ENCODE results near the gene CRAT.

Gene CRAT

DNA sequence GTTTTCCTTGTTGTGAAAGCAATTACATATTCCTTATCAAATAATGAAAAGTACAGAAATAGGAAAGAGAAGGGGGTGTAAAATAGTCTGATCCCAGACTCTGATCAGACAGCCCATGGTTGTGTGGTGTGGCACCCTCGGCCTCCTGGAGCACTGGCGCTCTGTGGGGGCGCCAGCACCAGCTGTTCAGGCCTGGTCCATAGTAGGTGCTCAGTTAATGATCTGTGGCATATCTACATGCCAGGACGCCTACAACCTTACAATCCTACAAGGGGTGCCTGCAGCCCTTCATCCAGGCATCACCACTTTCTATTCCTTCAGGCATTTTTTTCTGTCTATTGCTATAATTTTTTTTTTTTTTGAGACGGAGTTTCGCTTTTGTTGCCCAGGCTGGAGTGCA, 57.6 kb downstream of the CRAT start:
- H3K4me1 Mint-ChIP-seq (ENCODE audit: low read depth), result no peaks in the 10 kb centered on the region
- no peaks in the 10 kb centered on the region for H3K27me3 Mint-ChIP-seq
- H3K27ac Mint-ChIP-seq, result no peak overlapping the region
- H3K9me3 Mint-ChIP-seq (ENCODE audit: low read depth), result no peaks in the 10 kb centered on the region
- H3K36me3 Mint-ChIP-seq, result no peaks in the 10 kb centered on the region
- no peak overlapping the region for H3K4me3 Mint-ChIP-seq

DNA sequence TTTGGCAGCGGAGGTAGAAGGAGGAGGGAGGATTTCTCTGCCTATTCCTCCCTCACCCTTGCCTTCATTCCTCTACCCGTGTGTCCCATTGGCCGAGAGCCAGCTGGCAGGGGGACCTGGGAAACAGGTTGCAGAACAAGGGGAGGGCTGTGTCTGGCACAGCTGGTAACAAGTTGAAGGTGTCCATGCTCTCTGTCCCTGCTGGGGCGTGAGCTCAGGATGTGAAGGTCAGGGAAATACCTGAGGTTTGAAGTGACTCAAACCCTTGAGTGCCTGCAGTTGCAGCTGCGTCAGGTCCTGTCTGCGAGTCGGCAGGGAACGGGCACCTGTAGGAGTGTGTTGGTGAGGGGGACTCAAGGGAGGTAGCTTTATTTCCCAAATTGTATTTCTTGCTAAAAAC, 58.0 kb downstream of the CRAT start:
- Mint-ChIP-seq H3K36me3 (no peaks in the 10 kb centered on the region), H3K4me3 (no peak overlapping the region), H3K27me3 (no peaks in the 10 kb centered on the region), H3K9me3 (ENCODE audit: low read depth) (no peaks in the 10 kb centered on the region), H3K27ac (no peak overlapping the region), H3K4me1 (ENCODE audit: low read depth) (no peaks in the 10 kb centered on the region)

Measured in activated naive CD8-positive, alpha-beta T cell (primary cell).